HG03571 (cell line): ENCODE data around the gene ITPK1.

ENCODE experiments used
- ATAC-seq: cut with Tn5 transposase; IDR thresholded peaks from one replicate; pipeline ENCODE4 v1.9.1; 2021; ENCODE audit not compliant: unreplicated experiment

ITPK1 gene

DNA sequence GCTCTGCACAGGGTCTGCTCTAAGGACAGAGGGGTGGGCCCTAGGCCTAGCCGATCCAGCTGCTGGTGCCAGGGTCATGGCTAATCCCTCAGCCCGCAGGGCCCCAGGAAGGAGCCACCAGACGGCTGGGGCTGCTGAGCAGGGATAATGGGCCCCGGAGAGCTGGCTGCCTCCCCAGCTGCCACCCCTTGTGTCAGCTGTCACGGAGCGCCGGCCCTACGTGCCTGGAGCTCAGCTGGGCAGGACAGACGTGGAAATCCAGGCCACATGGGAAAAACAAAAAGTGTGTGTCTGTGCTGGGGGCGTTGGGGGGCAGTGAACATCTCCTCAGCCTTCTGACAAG, 156.6 kb downstream of the ITPK1 start:
- ATAC-seq = no peak

DNA sequence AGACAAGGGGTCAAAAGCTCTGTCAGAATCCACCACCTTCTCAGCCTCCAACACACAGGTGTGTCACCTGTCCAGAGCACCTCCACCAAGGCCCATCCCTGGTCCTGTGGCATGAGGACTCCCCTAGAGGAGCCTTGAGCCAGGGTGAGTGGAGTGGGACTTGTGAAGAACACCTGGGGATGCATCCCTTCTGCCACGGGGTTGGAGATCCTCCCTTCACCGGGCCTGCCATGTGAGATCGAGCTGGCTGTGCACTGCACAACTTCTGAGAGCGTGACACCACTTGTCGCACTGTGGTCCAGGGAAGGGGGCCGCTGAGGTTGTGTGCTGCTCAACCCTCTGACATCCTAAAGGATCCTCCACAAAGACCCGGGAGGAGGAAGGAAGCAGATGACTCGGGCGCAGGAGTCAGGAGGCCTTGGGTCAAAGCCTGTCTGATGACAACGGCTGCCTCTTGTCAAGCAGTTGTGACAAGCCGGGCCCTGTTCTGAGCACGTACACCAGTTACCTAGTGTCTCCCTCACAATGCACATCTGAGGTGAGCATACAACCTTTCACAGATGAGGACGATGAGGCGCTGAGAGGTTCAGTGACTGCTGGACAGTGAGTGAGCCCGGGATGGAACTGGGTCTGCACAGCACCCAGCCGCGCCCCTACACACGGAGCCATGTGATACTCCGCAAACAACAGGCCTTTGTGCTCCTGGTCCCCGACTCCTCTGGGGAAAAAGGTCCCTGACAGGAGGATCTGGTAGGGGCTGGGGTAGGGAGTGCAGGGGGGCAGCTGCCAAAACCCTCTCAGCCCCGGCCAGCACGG, 157.1 kb downstream of the ITPK1 start:
- ATAC-seq = no peak

- no peak for ATAC-seq
Observed at GRCh38 chr14:92956961-92957360, 158.8 kb downstream of the ITPK1 start.

- ATAC-seq = no peak
Observed at GRCh38 chr14:92955381-92955780, 160.3 kb downstream of the ITPK1 start.

DNA sequence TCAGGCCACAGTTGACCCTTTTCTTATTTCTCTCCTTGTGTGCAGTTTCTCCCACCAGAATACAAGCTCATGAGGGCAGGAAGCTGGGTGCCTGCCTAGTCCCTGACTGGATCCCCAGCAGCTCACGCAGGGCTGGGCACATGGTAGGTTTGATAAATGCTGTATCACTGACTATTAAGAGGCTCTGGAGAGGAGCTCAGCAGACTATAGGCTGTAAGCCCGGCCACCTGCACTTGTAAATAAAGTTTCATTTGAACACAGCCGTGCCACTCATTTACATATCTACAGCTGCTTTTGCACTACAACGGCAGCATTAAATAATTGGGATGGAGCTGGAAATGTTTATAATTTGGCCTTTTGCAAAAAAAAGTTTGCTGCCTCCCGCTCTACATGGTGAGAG, 160.8 kb downstream of the ITPK1 start:
- ATAC-seq = no peak

DNA sequence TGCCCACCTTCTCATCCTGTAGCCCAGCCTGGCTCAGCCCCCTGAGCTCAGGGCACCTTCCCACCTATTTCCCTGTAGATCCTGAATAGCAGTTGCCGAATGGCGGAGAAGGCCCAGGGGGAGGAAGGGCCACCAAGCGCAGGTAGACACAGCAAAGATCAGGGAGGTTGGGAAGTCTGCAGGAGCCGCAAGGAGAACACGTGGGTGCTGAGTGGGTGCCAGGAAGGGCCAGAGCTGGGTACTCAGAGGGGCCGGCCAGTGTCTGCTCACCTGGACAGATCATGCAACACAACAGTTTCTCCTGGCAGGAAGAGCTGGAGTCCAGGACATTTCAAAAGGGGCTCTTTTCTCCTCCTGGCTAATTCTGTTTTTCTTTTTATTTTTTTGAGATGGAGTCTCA, 162.2 kb downstream of the ITPK1 start:
- ATAC-seq = no peak

DNA sequence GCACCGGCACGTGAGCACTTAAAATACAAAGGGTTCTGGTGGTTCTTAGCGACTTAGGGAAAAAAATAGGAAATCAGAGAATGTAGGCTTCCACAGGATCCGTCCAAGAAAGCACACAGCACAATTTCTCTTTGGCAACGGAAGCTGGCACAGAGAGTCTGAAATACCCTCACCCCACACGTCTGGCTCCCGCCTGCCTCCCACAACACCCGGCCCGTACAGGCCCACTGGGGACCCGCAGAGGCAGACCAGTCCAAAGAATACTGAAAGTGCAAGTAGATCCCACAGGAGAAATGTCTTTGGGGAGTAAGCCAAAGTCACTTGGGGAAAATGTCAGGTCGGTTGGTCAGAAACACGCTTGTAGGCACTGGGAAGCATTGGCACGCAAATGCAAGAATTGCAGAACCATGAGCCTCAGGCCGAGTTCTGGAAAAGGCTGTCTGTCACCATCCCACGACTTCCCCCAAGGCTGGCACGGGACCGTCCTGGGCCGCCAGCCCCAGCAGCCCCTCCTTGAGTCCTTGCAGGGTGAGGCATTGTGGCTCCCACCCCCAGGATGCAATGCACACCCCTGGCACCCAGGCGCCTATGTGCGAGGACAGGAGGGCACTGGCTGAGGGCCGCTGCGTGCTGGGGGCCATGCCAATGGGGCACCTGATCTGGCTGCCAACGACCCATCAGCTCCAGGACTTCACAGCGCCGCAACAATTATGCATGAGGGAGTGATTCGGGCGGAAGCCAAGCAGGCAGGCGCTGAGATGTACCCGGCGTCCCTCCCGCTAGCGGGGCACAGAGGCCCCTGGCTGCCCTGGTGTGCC, 163.0 kb downstream of the ITPK1 start:
- no peak for ATAC-seq

GRCh38 chr14:92951912-92952471, 163.7 kb downstream of the ITPK1 start:
- peak; percentile 71 for ATAC-seq

GRCh38 chr14:92951261-92951660, 164.5 kb downstream of the ITPK1 start:
- no peak for ATAC-seq

DNA sequence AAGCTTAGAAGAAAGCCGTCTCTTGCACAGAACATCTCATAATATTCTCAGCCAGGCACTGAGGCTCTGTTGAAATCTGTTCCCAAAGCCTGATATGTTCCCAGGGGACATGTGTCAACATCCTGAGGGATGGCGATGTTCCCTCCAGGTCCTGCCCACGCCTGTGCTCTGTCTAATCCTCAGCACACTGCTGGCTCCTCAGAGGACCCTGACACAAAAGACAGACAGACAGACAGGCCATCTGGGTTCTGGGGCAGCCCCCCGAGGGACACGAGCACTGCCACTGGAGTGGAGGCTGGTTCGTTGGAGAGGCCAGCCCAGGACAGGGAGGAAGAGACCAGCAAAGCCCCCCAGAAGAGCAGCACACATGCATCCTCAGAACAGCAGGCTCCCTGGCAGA, 165.0 kb downstream of the ITPK1 start:
- ATAC-seq = no peak

DNA sequence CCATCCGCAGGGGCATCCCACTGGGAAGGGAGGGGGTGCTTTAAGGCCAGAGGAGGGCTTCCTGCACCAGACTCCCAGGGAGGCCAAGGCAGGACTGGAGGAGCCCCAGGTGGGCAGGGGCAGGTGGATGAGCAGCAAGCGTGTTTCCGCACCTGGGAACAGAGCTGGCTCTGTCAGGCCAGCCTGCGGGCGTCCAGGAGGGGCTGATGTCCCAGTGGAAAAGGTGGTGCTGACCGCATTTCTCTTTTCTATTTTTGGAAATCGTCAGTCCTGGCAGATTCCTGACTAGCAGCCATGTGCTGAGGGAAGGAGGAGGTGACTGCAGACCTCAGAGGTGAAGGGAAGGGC, 165.6 kb downstream of the ITPK1 start:
- ATAC-seq = no peak

- no peak for ATAC-seq
Observed at GRCh38 chr14:92949496-92950192, 166.1 kb downstream of the ITPK1 start.

DNA sequence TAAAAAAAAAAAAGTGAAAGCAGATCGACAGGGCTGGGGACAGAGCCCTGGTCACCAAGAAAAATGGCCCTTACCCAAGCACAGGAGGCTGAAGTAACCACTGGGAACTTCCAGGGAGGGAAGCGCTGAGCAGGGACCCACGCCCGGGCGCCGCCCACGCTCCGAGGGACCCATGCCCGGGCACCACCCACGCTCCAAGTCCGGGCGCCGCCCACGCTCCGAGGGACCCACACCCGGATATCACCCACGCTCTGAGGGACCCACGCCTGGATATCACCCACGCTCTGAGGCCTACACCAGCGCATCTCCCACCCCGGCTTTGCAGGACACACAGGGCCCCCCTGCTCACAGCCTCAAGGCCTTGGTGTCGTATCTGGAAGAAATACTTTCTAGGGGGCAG, 167.1 kb downstream of the ITPK1 start:
- ATAC-seq = no peak

GRCh38 chr14:92946847-92947545, 168.7 kb downstream of the ITPK1 start:
- ATAC-seq = no peak

DNA sequence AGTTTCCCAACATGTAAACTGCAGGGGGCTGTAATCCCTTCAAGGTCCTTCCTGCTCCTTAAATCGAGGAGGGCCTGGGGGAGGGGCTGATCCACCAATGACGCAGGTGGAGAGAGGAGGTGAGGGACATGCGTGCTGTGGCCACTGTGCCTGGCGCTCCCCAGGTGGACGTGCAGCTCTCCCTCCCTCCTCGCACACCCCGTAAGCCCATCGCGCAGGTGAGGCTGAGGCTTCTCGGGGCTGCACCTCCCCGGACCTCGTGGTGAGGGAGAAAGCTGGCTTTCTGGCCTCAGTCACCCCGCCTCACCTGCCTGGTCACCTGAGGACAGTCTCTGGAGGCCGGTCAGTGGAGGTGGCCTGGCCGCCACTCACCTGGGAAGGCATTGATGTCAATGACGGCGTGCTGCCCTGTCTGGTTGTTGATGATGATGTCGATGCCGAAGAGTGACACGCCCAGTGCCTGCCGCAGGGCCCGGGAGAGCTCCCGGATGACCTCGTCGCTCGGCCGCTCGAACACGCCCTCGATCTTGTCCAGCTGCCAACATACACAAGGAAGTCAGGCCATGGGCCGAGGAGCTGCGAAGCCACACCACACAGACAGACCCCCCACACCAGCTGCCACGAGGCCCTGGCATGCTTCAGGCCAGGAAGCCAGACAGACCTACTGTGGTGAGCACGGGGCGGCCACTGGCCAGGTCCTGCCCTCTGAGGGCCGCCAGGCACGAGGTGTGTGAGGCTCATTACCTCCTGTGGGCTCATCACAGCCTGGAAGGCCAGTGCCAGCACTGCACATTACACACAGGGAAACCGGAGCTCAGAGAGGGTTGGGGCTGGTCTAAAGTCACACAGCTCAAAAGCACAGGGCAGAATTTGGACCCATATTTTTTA, 169.5 kb downstream of the ITPK1 start:
- no peak for ATAC-seq

- no peak for ATAC-seq
Observed at GRCh38 chr14:92945544-92945943, 170.2 kb downstream of the ITPK1 start.

DNA sequence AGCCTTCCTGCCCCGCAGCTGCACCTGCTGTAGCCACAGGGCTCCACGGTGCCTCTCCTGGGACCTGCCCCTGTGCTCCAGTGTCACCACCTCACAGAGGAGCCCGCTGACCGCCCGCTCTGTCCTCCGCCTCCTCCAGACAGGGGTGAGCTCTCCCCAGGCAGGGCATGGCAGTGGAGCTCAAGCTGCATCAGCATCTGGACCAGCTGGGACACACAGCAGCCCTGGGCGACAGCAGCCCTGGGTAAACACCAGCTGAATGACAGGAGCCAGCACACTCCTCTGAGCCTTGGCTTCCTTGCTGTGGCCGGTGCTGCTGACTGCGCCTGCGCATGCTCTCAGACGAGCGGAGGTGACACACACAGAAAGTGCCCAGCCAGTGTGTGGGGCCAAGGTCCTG, 170.7 kb downstream of the ITPK1 start:
- ATAC-seq = no peak

GRCh38 chr14:92943855-92944570, 171.7 kb downstream of the ITPK1 start:
- no peak for ATAC-seq

- ATAC-seq = no peak
Observed at GRCh38 chr14:92942976-92943710, 172.6 kb downstream of the ITPK1 start.
